Measurements from ENCODE around the gene C10orf143. TPM values are rescaled to one million over a fixed set of nuclear protein-coding genes. Genes with fewer than 3 reads are reported as not detected.
A peak's percentile ranks its signal among the peaks of the same experiment; 100 is the strongest.

The C10orf143 gene
- polyA plus RNA-seq, 3 donors = 5.4 to 7.1 (median 6.9) TPM

- no peak for DNase-seq
Observed at GRCh38 chr10:130017631-130018022, 93.0 kb downstream of the C10orf143 start.

- DNase-seq = no peak
Observed at GRCh38 chr10:130016993-130017630, 93.5 kb downstream of the C10orf143 start.

GRCh38 chr10:130016095-130016494, 94.5 kb downstream of the C10orf143 start:
- DNase-seq = no peak

GRCh38 chr10:130015075-130015695, 95.4 kb downstream of the C10orf143 start:
- DNase-seq = no peak

GRCh38 chr10:130014263-130015074, 96.2 kb downstream of the C10orf143 start:
- DNase-seq = peak; percentile 17

Other genes starting within 250 kb of the C10orf143 start
- 1 to 10 TPM; 1.6 to 2.0 (median 1.9) TPM for gene EBF3, start 146.6 kb downstream of the C10orf143 start, polyA plus RNA-seq (ENCODE audit: insufficient read length in 3 of 3)
- gene GLRX3, start 25.6 kb upstream of the C10orf143 start, polyA plus RNA-seq (ENCODE audit: insufficient read length in 3 of 3) = 10 to 100 TPM; 78.1 to 83.2 (median 82.9) TPM

Measured in renal pelvis (tissue), 4 donors.